H1 (cell line): ENCODE results near the gene PDE3A. TPM values are rescaled to one million over a fixed set of nuclear protein-coding genes. Genes with fewer than 3 reads are reported as not detected.

Experiments
- CTCF ChIA-PET: fragments of 300-600 bp; sonication (Branson Sonifier 250); formaldehyde crosslinking; loops from one replicate; lab custom pipeline; 2021; ENCODE audit not compliant: partially characterized antibody; lab: Charles Lee
- POLR2A ChIA-PET: fragments of 300-600 bp; sonication (Branson Sonifier 250); formaldehyde crosslinking; loops from one replicate; lab custom pipeline; 2021; ENCODE audit warnings: inconsistent platforms; ENCODE audit not compliant: partially characterized antibody; lab: Charles Lee
- DNase-seq, 2 experiments: peaks; one replicate each; pipeline versions ENCODE4 v3.0.0 to v3.0.0-alpha.2; 2010 to 2022; ENCODE audit warnings: low spot score in 2 of 2, low read depth in 1 of 2, mixed read lengths in 1 of 2
- FAIRE-seq: peaks from 2 replicates; lab custom pipeline; 2011; peaks lifted over from hg19 to GRCh38; lab: Jason Lieb, UNC
- H2AFZ ChIP-seq: 2 replicates; pipeline ENCODE4 v1.8.1; 2012; ENCODE audit warnings: low read length, inconsistent platforms
- H2AK5ac ChIP-seq: 2 replicates; pipeline ENCODE4 v1.6.1; 2013; ENCODE audit warnings: low read depth, low read length
- H2BK120ac ChIP-seq: replicated peaks from 2 replicates; pipeline ENCODE3; 2013; ENCODE audit warnings: low read depth, low read length, inconsistent platforms
- H2BK12ac ChIP-seq: 2 replicates; pipeline ENCODE4 v1.6.1; 2013; ENCODE audit warnings: low read depth, low read length
- H2BK15ac ChIP-seq: 2 replicates; pipeline ENCODE4 v1.6.1; 2013; ENCODE audit warnings: low read length
- H2BK20ac ChIP-seq: 2 replicates; pipeline ENCODE4 v1.6.1; 2013; ENCODE audit warnings: low read length
- H2BK5ac ChIP-seq: 2 replicates; pipeline ENCODE4 v1.6.1; 2013; ENCODE audit warnings: low read depth, low read length
- H3K14ac ChIP-seq: 2 replicates; pipeline ENCODE4 v1.6.1; 2013; ENCODE audit warnings: inconsistent platforms; ENCODE audit not compliant: insufficient read length
- H3K18ac ChIP-seq: 2 replicates; pipeline ENCODE4 v1.6.1; 2013; ENCODE audit warnings: low read length; ENCODE audit errors: extremely low read depth
- H3K23ac ChIP-seq: 2 replicates; pipeline ENCODE4 v1.6.1; 2013; ENCODE audit warnings: inconsistent platforms; ENCODE audit not compliant: insufficient read length
- H3K23me2 ChIP-seq: 2 replicates; pipeline ENCODE4 v1.6.1; 2013; ENCODE audit warnings: low read depth, low read length
- H3K27ac ChIP-seq: 2 replicates; pipeline ENCODE4 v1.6.1; 2011; ENCODE audit warnings: low read depth, low read length, inconsistent platforms
- H3K27me3 ChIP-seq, 4 experiments: replicated peaks in 1 of 4; 1 replicate in 1 of 4; 2 replicates in 3 of 4; pipeline versions ENCODE4 v1.6.1 to v1.8.1; 2011 to 2013; ENCODE audit warnings: low read length in 3 of 4, mild to moderate bottlenecking in 3 of 4, inconsistent platforms in 2 of 4, mixed read lengths in 2 of 4, moderate library complexity in 1 of 4; ENCODE audit not compliant: control insufficient read depth in 3 of 4, insufficient read depth in 3 of 4; ENCODE audit errors: extremely low read depth in 1 of 4
- H3K36me3 ChIP-seq, 4 experiments: 2 replicates each; pipeline versions ENCODE4 v1.6.1 to v1.8.1; 2011 to 2013; ENCODE audit warnings: mild to moderate bottlenecking in 4 of 4, low read length in 3 of 4, moderate library complexity in 2 of 4, control low read depth in 1 of 4, inconsistent platforms in 1 of 4; ENCODE audit not compliant: insufficient read depth in 4 of 4, control insufficient read depth in 2 of 4
- H3K4ac ChIP-seq: replicated peaks from 2 replicates; pipeline ENCODE3; 2013; ENCODE audit warnings: low read length, low read depth, mixed read lengths, inconsistent platforms; ENCODE audit not compliant: insufficient read length
- H3K4me1 ChIP-seq, 4 experiments: replicated peaks in 1 of 4; 1 replicate in 1 of 4; 2 replicates in 3 of 4; pipeline versions ENCODE4 v1.6.1 to v1.8.1; 2011 to 2013; ENCODE audit warnings: low read length in 3 of 4, inconsistent platforms in 2 of 4, mixed read lengths in 1 of 4; ENCODE audit not compliant: insufficient read depth in 4 of 4, control insufficient read depth in 3 of 4
- H3K4me2 ChIP-seq, 2 experiments: 2 replicates each; pipeline versions ENCODE4 v1.6.1 to v1.8.1; 2011 to 2013; ENCODE audit warnings: low read depth in 2 of 2, low read length in 2 of 2, control low read depth in 1 of 2, inconsistent platforms in 1 of 2, mild to moderate bottlenecking in 1 of 2; ENCODE audit not compliant: insufficient read depth in 1 of 2
- H3K4me3 ChIP-seq, 4 experiments: fragments of 200-600, 300-600 bp in 1 of 4; sonication (generic), shearing (Covaris generic), sonication (Bioruptor Twin) in 1 of 4; 2 replicates each; pipeline versions ENCODE4 v1.5.1 to v1.8.1; 2011 to 2016; ENCODE audit warnings: low read length in 4 of 4, low read depth in 3 of 4, control low read depth in 2 of 4, inconsistent platforms in 2 of 4, mild to moderate bottlenecking in 2 of 4, mixed read lengths in 1 of 4, moderate library complexity in 1 of 4; ENCODE audit not compliant: insufficient read depth in 2 of 4; ENCODE audit errors: extremely low read depth in 1 of 4
- H3K56ac ChIP-seq: replicated peaks from 2 replicates; pipeline ENCODE3; 2013; ENCODE audit warnings: low read depth, mild to moderate bottlenecking, mixed read lengths, low read length, inconsistent platforms; ENCODE audit not compliant: insufficient read length
- H3K79me1 ChIP-seq: 2 replicates; pipeline ENCODE4 v1.6.1; 2013; ENCODE audit warnings: low read depth, low read length, control low read depth
- H3K79me2 ChIP-seq, 2 experiments: 2 replicates each; pipeline versions ENCODE4 v1.6.1 to v1.8.1; 2012 to 2013; ENCODE audit warnings: low read length in 2 of 2, mild to moderate bottlenecking in 2 of 2, inconsistent platforms in 1 of 2; ENCODE audit not compliant: insufficient read depth in 2 of 2, control insufficient read depth in 1 of 2
- H3K9ac ChIP-seq, 4 experiments: replicated peaks in 1 of 4; 1 replicate in 1 of 4; 2 replicates in 3 of 4; pipeline versions ENCODE4 v1.6.1 to v1.8.1; 2011 to 2013; ENCODE audit warnings: low read depth in 3 of 4, low read length in 3 of 4, control low read depth in 2 of 4, mild to moderate bottlenecking in 2 of 4, moderate library complexity in 2 of 4, inconsistent platforms in 1 of 4; ENCODE audit errors: extremely low read depth in 1 of 4
- H3K9me3 ChIP-seq, 2 experiments: 2 replicates each; pipeline versions ENCODE4 v1.6.1 to v1.8.1; 2012 to 2013; ENCODE audit warnings: mild to moderate bottlenecking in 2 of 2, moderate library complexity in 2 of 2, control low read depth in 1 of 2, inconsistent platforms in 1 of 2, low read depth in 1 of 2, low read length in 1 of 2, mixed read lengths in 1 of 2; ENCODE audit not compliant: insufficient read depth in 2 of 2
- H4K20me1 ChIP-seq, 2 experiments: replicated peaks in 1 of 2; 2 replicates each; pipeline versions ENCODE3 to v1.8.1; 2011 to 2013; ENCODE audit warnings: inconsistent platforms in 2 of 2, low read length in 2 of 2, mild to moderate bottlenecking in 1 of 2; ENCODE audit not compliant: insufficient read depth in 2 of 2, control insufficient read depth in 1 of 2
- H4K5ac ChIP-seq: 2 replicates; pipeline ENCODE4 v1.6.1; 2013; ENCODE audit warnings: low read length, low read depth, mixed read lengths, inconsistent platforms; ENCODE audit not compliant: insufficient read length
- H4K8ac ChIP-seq: 2 replicates; pipeline ENCODE4 v1.8.0; 2013; ENCODE audit warnings: mild to moderate bottlenecking, moderate library complexity, low read length, inconsistent platforms; ENCODE audit not compliant: insufficient read depth; ENCODE audit errors: extremely low read depth
- H4K91ac ChIP-seq: replicated peaks from 2 replicates; pipeline ENCODE3; 2013; ENCODE audit warnings: low read length, mixed read lengths, inconsistent platforms; ENCODE audit not compliant: insufficient read length
- BACH1 ChIP-seq: IDR thresholded peaks from 2 replicates; pipeline ENCODE4 v1.6.1; 2012; ENCODE audit warnings: low read length, improper control_type of control experiment
- CBX5 ChIP-seq: fragments of 300-800, 300-1000 bp; sonication (generic); IDR thresholded peaks from 2 replicates; pipeline ENCODE4 v1.7.1; 2016; ENCODE audit warnings: antibody characterized with exemption, low read length, low read depth
- CHD1 ChIP-seq: IDR thresholded peaks from 2 replicates; pipeline ENCODE4 v1.6.1; 2012; ENCODE audit warnings: low read depth, low read length, improper control_type of control experiment
- EZH2 ChIP-seq: fragments of 200-600 bp; sonication (generic); IDR thresholded peaks from 2 replicates; pipeline ENCODE4 v1.7.1; 2012; ENCODE audit warnings: low read depth, mild to moderate bottlenecking, moderate library complexity, low read length, inconsistent platforms; ENCODE audit not compliant: severe bottlenecking
- FOSL1 ChIP-seq: IDR thresholded peaks from 2 replicates; pipeline ENCODE4 v1.6.1; 2011; ENCODE audit warnings: mild to moderate bottlenecking, low read depth, low read length, moderate library complexity; ENCODE audit not compliant: insufficient read depth
- JUND ChIP-seq: IDR thresholded peaks from 2 replicates; pipeline ENCODE4 v1.6.1; 2011; ENCODE audit warnings: mild to moderate bottlenecking, improper control_type of control experiment, low read length
- NRF1 ChIP-seq: IDR thresholded peaks from 2 replicates; pipeline ENCODE4 v1.6.1; 2011; ENCODE audit warnings: mild to moderate bottlenecking, low read depth, low read length, improper control_type of control experiment
- PHF8 ChIP-seq: fragments of 200-600 bp; sonication (generic); conservative IDR thresholded peaks from 2 replicates; pipeline ENCODE4 v1.7.1; 2012; ENCODE audit warnings: low read depth, mild to moderate bottlenecking, inconsistent platforms, low read length, moderate library complexity
- RAD21 ChIP-seq, 2 experiments: IDR thresholded peaks in 1 of 2; conservative IDR thresholded peaks in 1 of 2; 2 replicates each; pipeline ENCODE4 v1.6.1; 2011; ENCODE audit warnings: low read depth in 2 of 2, low read length in 2 of 2, improper control_type of control experiment in 1 of 2, inconsistent platforms in 1 of 2, mild to moderate bottlenecking in 1 of 2, moderate library complexity in 1 of 2
- RNF2 ChIP-seq: fragments of 200-900, 300-1000 bp; sonication (generic); IDR thresholded peaks from 2 replicates; pipeline ENCODE4 v1.7.1; 2016; ENCODE audit warnings: borderline replicate concordance, low read depth, mild to moderate bottlenecking, antibody characterized with exemption, low read length; ENCODE audit not compliant: poor library complexity, severe bottlenecking; ENCODE audit errors: missing control alignments
- SP4 ChIP-seq: IDR thresholded peaks from 2 replicates; pipeline ENCODE4 v1.6.1; 2012; ENCODE audit warnings: low read length, inconsistent platforms
- WGBS, 2 experiments: shearing (Covaris generic) in 1 of 2; methylation state at CpG; one replicate each; pipeline versions ENCODE4 v1.1.6 to v1.1.7; 2013 to 2015; ENCODE audit warnings: low lambda C conversion rate in 2 of 2, mixed read lengths in 2 of 2, inconsistent platforms in 1 of 2, low coverage in 1 of 2, missing lambda C conversion rate in 1 of 2; ENCODE audit not compliant: insufficient replicate concordance in 2 of 2, insufficient coverage in 1 of 2, insufficient read length in 1 of 2; ENCODE audit errors: extremely low coverage in 1 of 2, missing lambda C conversion rate in 1 of 2; 5-methylcytosine and 5-hydroxymethylcytosine counted together
- polyA plus RNA-seq, 7 experiments: library from polyadenylated mRNA; depleted of rRNA in 3 of 7; stranded (reverse) in 5 of 7; unstranded in 2 of 7; fragments of >200 nt in 5 of 7; fragments of 200-250 nt in 2 of 7; gene quantifications; 1 replicate in 5 of 7; 2 replicates in 1 of 7; 4 replicates in 1 of 7; pipeline versions ENCODE4 v1.2.1 to v1.2.3, GENCODE V29; 2011 to 2013; ENCODE audit warnings: missing spikeins in 2 of 7, mixed read lengths in 2 of 7
- total RNA-seq: library from RNA; stranded (reverse); fragmentation: NEBNext Ultra II Directional; extraction: Animal tissue kit (Norgen Biotek cat#: 25700); gene quantifications from 2 replicates; pipeline ENCODE4 v1.2.1, GENCODE V29; 2021

Gene PDE3A
- total and polyA plus RNA-seq, 2 of the 8 experiments (the other 6 are each of a cell fraction or from before 2014, with no cell fraction given), result 1.4 to 3.4 TPM

DNA sequence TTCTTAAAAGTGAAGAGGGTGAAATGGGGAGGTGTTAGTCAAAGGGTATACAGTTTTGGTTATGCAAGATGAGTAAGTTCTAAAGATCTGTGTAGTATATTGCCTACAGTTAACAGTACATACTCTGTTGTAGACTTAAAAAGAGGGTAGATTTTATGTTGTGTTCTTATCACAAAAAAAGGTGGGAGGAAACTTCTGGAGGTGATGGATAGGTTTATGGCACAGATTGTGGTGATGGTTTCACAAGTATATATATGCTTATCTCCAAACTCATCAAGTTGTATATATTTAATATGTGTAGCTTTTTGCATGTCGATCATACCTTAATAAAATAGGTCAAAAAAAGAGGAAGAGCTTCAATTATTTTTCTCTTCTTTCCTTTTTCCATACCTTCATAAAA lies 64.0 kb downstream of the PDE3A start:
- Histone ChIP-seq H2BK120ac (no peak overlapping the region), H3K23ac (no peak overlapping the region), H4K5ac (no peak overlapping the region), H2BK15ac (no peak overlapping the region), H3K18ac (no peak overlapping the region), H3K36me3 (no peaks in the 10 kb centered on the region), H3K79me2 (no peaks in the 10 kb centered on the region), H2BK5ac (no peak overlapping the region), H3K23me2 (no peaks in the 10 kb centered on the region; the same call in 1 of the 2 replicates), H3K14ac (no peak overlapping the region), H3K9me3 (no peaks in the 10 kb centered on the region), H2AK5ac (no peak overlapping the region), H3K4me1 (peaks cover 0 to 8% (median 1%) of the 10 kb centered on the region in 4 experiments; a peak in 3 of 7 replicates), H2AFZ (no peak overlapping the region), H3K4me2 (peak overlapping the region in 1 of 2 experiments; percentile 15; a peak in 1 of 4 replicates), H4K20me1 (no peaks in the 10 kb centered on the region), H3K4me3 (peak overlapping the region in 1 of 4 experiments; percentile 7; a peak in 1 of 8 replicates), H3K27ac (no peak overlapping the region), H2BK20ac (no peak overlapping the region), H2BK12ac (no peak overlapping the region), H3K79me1 (no peaks in the 10 kb centered on the region), H3K4ac (no peak overlapping the region), H3K27me3 (no peaks in the 10 kb centered on the region), H4K91ac (no peak overlapping the region), H4K8ac (no peak overlapping the region), H3K56ac (no peak overlapping the region), H3K9ac (no peak overlapping the region)
- POLR2A ChIA-PET, result no interaction called here
- CTCF ChIA-PET, result no interaction called here
- no peak for DNase-seq
- TF ChIP-seq CBX5 (no peak), BACH1 (no peak), RNF2 (no peak), NRF1 (no peak), JUND (no peak), PHF8 (no peak), FOSL1 (no peak), RAD21 (IDR thresholded peaks at IDR 0.05 in 1 of 2, conservative IDR thresholded peaks at IDR 0.05 in 1 of 2; ENCODE audit: low read depth in 2 of 2, low read length in 2 of 2) (no peak), CHD1 (no peak), EZH2 (no peak), SP4 (no peak)
- WGBS, 2 experiments, result 90% methylated on average over 1 of the region's 1 CpG; no CpG with 5 or more reads in 1 of the 2 experiments
- FAIRE-seq, result no peak
